Smooth muscle cell (in vitro differentiated cells): Measurements from ENCODE around the gene GALNT8. TPM values are rescaled to one million over a fixed set of nuclear protein-coding genes. Genes with fewer than 3 reads are reported as not detected.
"Not testable (repeated sequence)": the region's sequence is repeated elsewhere in the genome, so short reads cannot be mapped to it uniquely, and the experiment has no call there.

Experiments used
- DNase-seq: peaks from one replicate; lab custom pipeline; 2025; ENCODE audit not compliant: unreplicated experiment; lab: John Stamatoyannopoulos, UW
- H2AFZ ChIP-seq: fragments of 200-600 bp; sonication (generic); 2 replicates; pipeline ENCODE4 v1.6.0; 2016; ENCODE audit warnings: antibody characterized with exemption, low read depth, mild to moderate bottlenecking
- H3F3A ChIP-seq: fragments of 200-600 bp; sonication (generic); 2 replicates; pipeline ENCODE4 v1.6.0; 2017; ENCODE audit warnings: antibody characterized with exemption, low read depth
- H3K27ac ChIP-seq: fragments of 200-600 bp; sonication (generic); 2 replicates; pipeline ENCODE4 v1.5.1; 2016; ENCODE audit warnings: low read depth, mild to moderate bottlenecking
- H3K27me3 ChIP-seq: fragments of 200-600 bp; sonication (generic); 2 replicates; pipeline ENCODE4 v1.6.1; 2016; ENCODE audit warnings: low read depth, mild to moderate bottlenecking
- H3K36me3 ChIP-seq: fragments of 200-600 bp; sonication (generic); 2 replicates; pipeline ENCODE4 v1.5.1; 2016; ENCODE audit warnings: low read depth
- H3K4me1 ChIP-seq: fragments of 200-600 bp; sonication (generic); 2 replicates; pipeline ENCODE4 v1.5.1; 2016; ENCODE audit warnings: low read depth
- H3K4me2 ChIP-seq: fragments of 200-600 bp; sonication (generic); 2 replicates; pipeline ENCODE4 v1.6.0; 2016; ENCODE audit warnings: mild to moderate bottlenecking
- H3K4me3 ChIP-seq: fragments of 200-600 bp; sonication (generic); 2 replicates; pipeline ENCODE4 v1.5.1; 2016; ENCODE audit warnings: mild to moderate bottlenecking
- H3K79me2 ChIP-seq: fragments of 200-600 bp; sonication (generic); 2 replicates; pipeline ENCODE4 v1.6.0; 2016; ENCODE audit warnings: low read depth, mild to moderate bottlenecking
- H3K9ac ChIP-seq: fragments of 200-600 bp; sonication (generic); 2 replicates; pipeline ENCODE4 v1.6.0; 2016; ENCODE audit warnings: low read depth
- H3K9me3 ChIP-seq: fragments of 200-600 bp; sonication (generic); replicated peaks from 2 replicates; pipeline ENCODE4 v1.5.1; 2016; ENCODE audit warnings: low read depth
- H4K20me1 ChIP-seq: fragments of 200-600 bp; sonication (generic); 2 replicates; pipeline ENCODE4 v1.6.0; 2016; ENCODE audit warnings: low read depth
- WGBS: methylation state at CpG from one replicate; pipeline ENCODE4 v1.1.7; 2016; ENCODE audit warnings: low lambda C conversion rate; 5-methylcytosine and 5-hydroxymethylcytosine counted together
- polyA plus RNA-seq: library from polyadenylated mRNA; unstranded; fragments of >200 nt; fragmentation: Nextera tagmentation; extraction: Ambion mirVana; gene quantifications from 2 replicates; pipeline ENCODE4 v1.2.1, GENCODE V29; 2016
- total RNA-seq: library from RNA; depleted of rRNA; stranded (reverse); fragments of >200 nt; gene quantifications from 2 replicates; pipeline ENCODE4 v1.2.3, GENCODE V29; 2014
- TF ChIP-seq, protein P1 (sequence below): fragments of 200-600 bp; sonication (generic); IDR thresholded peaks from 2 replicates; pipeline ENCODE4 v1.5.1; 2017; ENCODE audit warnings: borderline replicate concordance, mild to moderate bottlenecking, antibody characterized with exemption; ENCODE audit not compliant: insufficient read depth, poor library complexity, severe bottlenecking

GALNT8 gene
- total and polyA plus RNA-seq, 2 experiments from 2014 or later = 2.7 to 4.1 TPM

- WGBS = 76% methylated on average over 6 of the region's 6 CpGs
- H3K4me3 ChIP-seq = no peak overlapping the region
- H3K79me2 ChIP-seq = no peaks in the 10 kb centered on the region
Observed at GRCh38 chr12:4714879-4715278, 5.3 kb upstream of the GALNT8 start.

DNA sequence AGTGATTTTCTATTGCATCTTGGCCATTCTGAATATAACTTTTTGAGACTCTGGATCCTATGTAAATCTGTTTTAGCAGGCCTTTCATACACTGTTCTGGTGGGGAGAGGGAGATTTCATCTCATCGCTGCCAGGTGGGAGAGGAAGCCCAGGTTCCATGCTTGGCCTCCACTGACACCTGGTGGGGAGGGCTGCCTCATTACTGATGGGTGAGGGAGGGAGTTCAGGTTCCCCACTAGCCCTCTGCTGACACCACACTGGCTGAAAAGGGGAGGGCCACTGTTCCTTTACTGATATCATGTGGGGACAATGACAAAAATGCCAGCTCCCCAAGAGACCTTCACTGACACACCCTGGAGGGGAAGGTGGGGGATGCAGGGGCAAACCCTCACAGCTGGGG is 2.4 kb upstream of the GALNT8 start:
- Histone ChIP-seq H3K79me2 (no peaks in the 10 kb centered on the region), H3K4me1 (peaks cover 6% of the 10 kb centered on the region), H3K36me3 (no peaks in the 10 kb centered on the region), H3K4me2 (no peak overlapping the region), H3F3A (no peaks in the 10 kb centered on the region), H3K27ac (no peak overlapping the region), H3K9ac (no peak overlapping the region), H3K9me3 (no peaks in the 10 kb centered on the region), H3K27me3 (peaks cover 31% of the 10 kb centered on the region), H4K20me1 (no peaks in the 10 kb centered on the region), H3K4me3 (no peak overlapping the region), H2AFZ (no peak overlapping the region)
- TF ChIP-seq, protein P1, sequence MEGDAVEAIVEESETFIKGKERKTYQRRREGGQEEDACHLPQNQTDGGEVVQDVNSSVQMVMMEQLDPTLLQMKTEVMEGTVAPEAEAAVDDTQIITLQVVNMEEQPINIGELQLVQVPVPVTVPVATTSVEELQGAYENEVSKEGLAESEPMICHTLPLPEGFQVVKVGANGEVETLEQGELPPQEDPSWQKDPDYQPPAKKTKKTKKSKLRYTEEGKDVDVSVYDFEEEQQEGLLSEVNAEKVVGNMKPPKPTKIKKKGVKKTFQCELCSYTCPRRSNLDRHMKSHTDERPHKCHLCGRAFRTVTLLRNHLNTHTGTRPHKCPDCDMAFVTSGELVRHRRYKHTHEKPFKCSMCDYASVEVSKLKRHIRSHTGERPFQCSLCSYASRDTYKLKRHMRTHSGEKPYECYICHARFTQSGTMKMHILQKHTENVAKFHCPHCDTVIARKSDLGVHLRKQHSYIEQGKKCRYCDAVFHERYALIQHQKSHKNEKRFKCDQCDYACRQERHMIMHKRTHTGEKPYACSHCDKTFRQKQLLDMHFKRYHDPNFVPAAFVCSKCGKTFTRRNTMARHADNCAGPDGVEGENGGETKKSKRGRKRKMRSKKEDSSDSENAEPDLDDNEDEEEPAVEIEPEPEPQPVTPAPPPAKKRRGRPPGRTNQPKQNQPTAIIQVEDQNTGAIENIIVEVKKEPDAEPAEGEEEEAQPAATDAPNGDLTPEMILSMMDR = no peak
- 100% methylated on average over 1 of the region's 1 CpG for WGBS
- no peak for DNase-seq

More at GRCh38 chr12:4714879-4715278, 5.3 kb upstream of the GALNT8 start:
- no peaks in the 10 kb centered on the region for H3K9me3 ChIP-seq
- H3F3A ChIP-seq = no peaks in the 10 kb centered on the region
- TF ChIP-seq, protein P1 = no peak
- no peaks in the 10 kb centered on the region for H3K36me3 ChIP-seq
- no peak for DNase-seq
- no peak overlapping the region for H2AFZ ChIP-seq
- H3K27me3 ChIP-seq = peaks cover 3% of the 10 kb centered on the region
- H3K27ac ChIP-seq = no peak overlapping the region
- no peak overlapping the region for H3K9ac ChIP-seq
- no peaks in the 10 kb centered on the region for H3K4me1 ChIP-seq
- H3K4me2 ChIP-seq = no peak overlapping the region
- H4K20me1 ChIP-seq = no peaks in the 10 kb centered on the region

DNA sequence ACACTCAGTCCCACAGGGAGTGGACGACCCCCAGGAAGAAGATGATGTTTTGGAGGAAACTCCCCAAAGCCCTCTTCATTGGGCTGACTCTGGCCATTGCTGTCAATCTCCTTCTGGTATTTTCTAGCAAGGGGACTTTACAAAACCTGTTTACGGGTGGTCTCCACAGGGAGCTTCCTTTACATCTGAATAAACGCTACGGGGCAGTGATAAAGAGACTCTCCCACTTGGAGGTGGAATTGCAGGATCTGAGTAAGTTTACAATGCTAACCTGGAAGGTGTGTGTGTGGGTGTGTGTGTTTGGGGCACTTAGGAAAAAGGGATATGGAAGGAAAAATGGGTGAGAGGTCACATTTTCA is 416 bp downstream of the GALNT8 start:
- Histone ChIP-seq H3K4me2 (no peak overlapping the region), H3F3A (no peaks in the 10 kb centered on the region), H4K20me1 (no peaks in the 10 kb centered on the region), H3K4me1 (peaks cover 6% of the 10 kb centered on the region), H3K9ac (no peak overlapping the region), H3K79me2 (no peaks in the 10 kb centered on the region), H2AFZ (no peak overlapping the region), H3K4me3 (no peak overlapping the region), H3K36me3 (no peaks in the 10 kb centered on the region), H3K27ac (no peak overlapping the region), H3K9me3 (no peaks in the 10 kb centered on the region), H3K27me3 (peaks cover 33% of the 10 kb centered on the region)
- TF ChIP-seq, protein P1 = no peak
- DNase-seq = no peak
- WGBS = 25% methylated on average over 4 of the region's 4 CpGs

GRCh38 chr12:4721587-4721986 is 1.4 kb downstream of the GALNT8 start:
- H3K36me3 ChIP-seq, H4K20me1 ChIP-seq, H3F3A ChIP-seq, H3K79me2 ChIP-seq, H2AFZ ChIP-seq, H3K4me2 ChIP-seq, H3K27ac ChIP-seq, H3K9ac ChIP-seq, H3K9me3 ChIP-seq, H3K4me3 ChIP-seq, H3K4me1 ChIP-seq, DNase-seq: not testable (repeated sequence)
- 36% methylated on average over 11 of the region's 11 CpGs for WGBS
- H3K27me3 ChIP-seq = peaks cover 33% of the 10 kb centered on the region
